Heart left ventricle (tissue), 16 donors: ENCODE results near the gene MRPS34. TPM values are rescaled to one million over a fixed set of nuclear protein-coding genes. Genes with fewer than 3 reads are reported as not detected.

ENCODE experiments used
- ATAC-seq, 4 donors: fragments of 200-7000 bp; cut with Tn5 transposase; one replicate each; pipeline ENCODE4 v1.9.1; 2020 to 2022; ENCODE audit warnings: moderate library complexity in 4 of 4, mild to moderate bottlenecking in 3 of 4, moderate number of reproducible peaks in 1 of 4
- DNase-seq, 5 donors: peaks; one replicate each; pipeline ENCODE4 v3.0.0-alpha.2; 2020
- H3K27ac ChIP-seq, 12 donors: fragments of 200-600 bp; sonication (generic) in 4 of 12; one replicate each; pipeline versions ENCODE4 v1.5.0 to v1.8.0; 2016 to 2022; ENCODE audit warnings: mild to moderate bottlenecking in 2 of 12
- H3K27me3 ChIP-seq, 9 donors: fragments of 200-600 bp; sonication (generic) in 2 of 9; one replicate each; pipeline versions ENCODE4 v1.5.1 to v1.8.0; 2016 to 2022; ENCODE audit warnings: mild to moderate bottlenecking in 3 of 9
- H3K36me3 ChIP-seq, 9 donors: fragments of 200-600 bp; sonication (generic) in 2 of 9; one replicate each; pipeline versions ENCODE4 v1.5.0 to v1.8.0; 2018 to 2022; ENCODE audit warnings: mild to moderate bottlenecking in 2 of 9
- H3K4me1 ChIP-seq, 12 donors: fragments of 200-600 bp; sonication (generic) in 4 of 12; one replicate each; pipeline versions ENCODE4 v1.5.0 to v1.8.0; 2016 to 2022; ENCODE audit warnings: mild to moderate bottlenecking in 3 of 12
- H3K4me3 ChIP-seq, 12 donors: fragments of 200-600 bp; sonication (generic) in 4 of 12; one replicate each; pipeline versions ENCODE4 v1.5.0 to v1.8.0; 2017 to 2022; ENCODE audit warnings: mild to moderate bottlenecking in 9 of 12, moderate library complexity in 4 of 12
- H3K9me3 ChIP-seq, 12 donors: fragments of 200-600 bp; sonication (generic) in 4 of 12; one replicate each; pipeline versions ENCODE4 v1.5.0 to v1.8.0; 2016 to 2022; ENCODE audit warnings: mild to moderate bottlenecking in 1 of 12
- CTCF ChIP-seq, 12 donors: fragments of 200-600 bp; sonication (generic) in 4 of 12; IDR thresholded peaks; one replicate each; pipeline versions ENCODE4 v1.5.0 to v1.8.0; 2018 to 2022; ENCODE audit warnings: antibody characterized with exemption in 12 of 12, mild to moderate bottlenecking in 5 of 12
- POLR2A ChIP-seq, 2 donors: fragments of 450-650 bp; IDR thresholded peaks; one replicate each; pipeline ENCODE4 v1.6.1; 2017; ENCODE audit warnings: antibody characterized with exemption in 2 of 2, mild to moderate bottlenecking in 2 of 2, moderate library complexity in 2 of 2
- WGBS, 4 donors: extraction: QIAGEN DNeasy Blood & Tissue Kit in 2 of 4; methylation state at CpG; one replicate each; pipeline versions ENCODE4 v1.1.5 to v1.1.7; 2013 to 2018; 5-methylcytosine and 5-hydroxymethylcytosine counted together
- intact Hi-C, 10 donors: fragments of 100-400 bp; cut with DNase I; formaldehyde crosslinking; loops; one replicate each; pipeline versions ENCODE4 v1.11.1 to v1.14.2; 2022
- polyA plus RNA-seq, 2 donors: library from polyadenylated mRNA; stranded (reverse); fragments of 200-250 nt; gene quantifications; one replicate each; pipeline ENCODE4 v1.2.3, GENCODE V29; 2013
- total RNA-seq, 9 donors: library from RNA; depleted of rRNA in 2 of 9; stranded (reverse); fragments of >200 nt in 2 of 9; fragmentation: NEBNext Ultra II Directional in 3 of 9; extraction: Animal tissue kit (Norgen Biotek cat#: 25700) in 3 of 9; gene quantifications; one replicate each; pipeline versions ENCODE4 v1.1.0 to v1.2.4, GENCODE V29; 2016 to 2023
- donor health status: ischemic (EF 13 %, LVEDD 7.1; RV severe dilation, severe dysfunction).
- donor health status: healthy with polysubstance abuse.
- donor health status: DM: no; HTN: yes; CAD: no.
- donor health status: DM: no; HTN: no; CAD: no.
- donor health status: ischemic (EF 25% LVEDD 6.9; RV normal size, moderate dysfunction).
- donor health status: ischemic (EF 25% LVEDD 5.7; RV mildly dilated, moderate dysfunction).
- donor health status: healthy.
- donor health status: DM: yes; HTN: yes; CAD: no.
- donor health status: ischemic (EF 35%, LVEDD 5.7; RV mildly dilated, moderate dysfunction).
- donor health status: nonischemic (EF 11% LVEDD 7.7; RV severe dilation, severe dysfunction).
- donor health status: DM: yes; HTN: yes; CAD: no.
- donor health status: PGD.
- donor health status: ischemic (EF 29% LVEDD 5.4; RV normal size, mild dysfunction).
- donor health status: nonischemic (EF 23%, LVEDD 6.1; RV moderate dilation, normal function).

MRPS34 gene
- total and polyA plus RNA-seq, 11 donors = 58.0 to 123 (median 81.8) TPM

GRCh38 chr16:1729445-1729844 is 43.5 kb downstream of the MRPS34 start:
- intact Hi-C loops = no loop called here
- H3K4me1 ChIP-seq = peaks cover 0 to 11% (median 0%) of the 10 kb centered on the region in 12 donors
- peaks cover 0 to 93% (median 84%) of the 10 kb centered on the region in 9 donors for H3K36me3 ChIP-seq
- H3K4me3 ChIP-seq = no peak overlapping the region
- no peaks in the 10 kb centered on the region for H3K9me3 ChIP-seq
- no peaks in the 10 kb centered on the region for H3K27me3 ChIP-seq
- TF ChIP-seq POLR2A (IDR thresholded peaks at IDR 0.05) (no peak), CTCF (IDR thresholded peaks at IDR 0.05) (no peak)
- ATAC-seq (no peak), DNase-seq (no peak)
- no peak overlapping the region for H3K27ac ChIP-seq
- 92 to 97% (median 95%) methylated on average over 34 to 35 of the region's 35 CpGs for WGBS, 4 donors

GRCh38 chr16:1729026-1729425 is 43.9 kb downstream of the MRPS34 start:
- no peak for TF ChIP-seq POLR2A (IDR thresholded peaks at IDR 0.05)
- no peak for TF ChIP-seq CTCF (IDR thresholded peaks at IDR 0.05)
- ATAC-seq = no peak
- peaks cover 0 to 93% (median 83%) of the 10 kb centered on the region in 9 donors for H3K36me3 ChIP-seq
- peaks cover 0 to 14% (median under 1%) of the 10 kb centered on the region in 12 donors for H3K4me1 ChIP-seq
- no peaks in the 10 kb centered on the region for H3K9me3 ChIP-seq
- no peak overlapping the region for H3K4me3 ChIP-seq
- 96 to 97% (median 97%) methylated on average over 18 of the region's 18 CpGs for WGBS, 4 donors
- DNase-seq = no peak
- no peaks in the 10 kb centered on the region for H3K27me3 ChIP-seq
- no peak overlapping the region for H3K27ac ChIP-seq
- intact Hi-C loops = no loop called here

- no peak overlapping the region for H3K27ac ChIP-seq
- intact Hi-C loops = no loop called here
- no peak for DNase-seq
Observed at GRCh38 chr16:1727651-1728624, 45.0 kb downstream of the MRPS34 start.

More at GRCh38 chr16:1727651-1728624, 45.0 kb downstream of the MRPS34 start:
- 88 to 94% (median 93%) methylated on average over 4 to 37 of the region's 37 CpGs for WGBS, 4 donors
- Histone ChIP-seq H3K36me3 (peaks cover 0 to 83% (median 72%) of the 10 kb centered on the region in 9 donors), H3K27me3 (no peaks in the 10 kb centered on the region), H3K4me1 (peaks cover 0 to 25% (median 10%) of the 10 kb centered on the region in 12 donors), H3K4me3 (no peak overlapping the region), H3K9me3 (no peaks in the 10 kb centered on the region)
- peak in 1 of 4 donors; percentile 8 for ATAC-seq
- TF ChIP-seq CTCF (IDR thresholded peaks at IDR 0.05) (no peak), POLR2A (IDR thresholded peaks at IDR 0.05) (no peak)
